ENCODE measurements around the gene CGNL1.

- TF ChIP-seq CTCF (IDR thresholded peaks at IDR 0.05; ENCODE audit: insufficient read depth, low read length, poor library complexity, severe bottlenecking) (no peak), EZH2phosphoT487 (conservative IDR thresholded peaks at IDR 0.05; ENCODE audit: low read length) (no peak)
Observed at GRCh38 chr15:57594479-57594878, 218.2 kb downstream of the CGNL1 start.

Measured in SU-DHL-6 (cell line).